Measurements from ENCODE around the gene RFC2. TPM values are rescaled to one million over a fixed set of nuclear protein-coding genes. Genes with fewer than 3 reads are reported as not detected.
"Not testable (repeated sequence)": the region's sequence is repeated elsewhere in the genome, so short reads cannot be mapped to it uniquely, and the experiment has no call there.

Gene RFC2
- total RNA-seq, 2 donors from 2014 or later, result 62.2 to 100 TPM

DNA sequence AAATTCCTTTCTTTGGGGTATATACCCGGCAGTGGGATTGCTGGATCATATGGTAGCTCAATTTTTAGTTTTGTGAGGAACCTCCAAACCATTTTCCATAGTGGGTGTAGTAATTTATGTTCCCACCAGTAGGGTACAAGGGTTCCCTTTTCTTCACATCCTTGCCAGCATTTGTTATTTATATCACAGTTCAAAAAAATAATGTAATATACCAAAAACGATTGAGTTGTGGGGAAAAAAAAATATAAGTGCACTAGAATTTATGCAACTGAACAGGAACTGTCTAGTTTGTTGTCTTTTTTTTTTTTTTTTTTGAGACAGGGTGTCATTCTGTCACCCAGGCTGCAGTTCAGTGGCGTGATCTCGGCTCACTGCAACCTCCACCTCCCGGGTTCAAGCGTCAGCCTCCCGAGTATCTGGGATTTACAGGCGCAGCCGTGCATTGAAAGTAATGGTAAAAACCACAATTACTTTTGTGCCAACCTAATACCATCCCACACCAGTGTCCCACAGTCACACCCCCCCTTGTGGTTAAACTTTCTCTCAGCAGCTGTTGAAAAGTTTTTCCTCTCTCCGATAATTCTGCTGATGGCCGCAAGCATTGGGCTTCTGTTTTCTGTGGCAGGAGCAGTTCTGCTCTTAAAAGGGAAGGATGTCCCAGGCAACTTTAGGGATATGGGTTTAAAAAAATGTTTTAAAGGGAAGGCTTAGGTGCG is 51.2 kb downstream of the RFC2 start:
- Mint-ChIP-seq H3K9me3 (no peaks in the 10 kb centered on the region), H3K4me3 (no peak overlapping the region), H3K27ac (no peak overlapping the region), H3K27me3 (no peaks in the 10 kb centered on the region), H3K36me3 (ENCODE audit: low read depth) (peaks cover 8% of the 10 kb centered on the region), H3K4me1 (no peaks in the 10 kb centered on the region)
- no peak for ATAC-seq (replicated peaks)

DNA sequence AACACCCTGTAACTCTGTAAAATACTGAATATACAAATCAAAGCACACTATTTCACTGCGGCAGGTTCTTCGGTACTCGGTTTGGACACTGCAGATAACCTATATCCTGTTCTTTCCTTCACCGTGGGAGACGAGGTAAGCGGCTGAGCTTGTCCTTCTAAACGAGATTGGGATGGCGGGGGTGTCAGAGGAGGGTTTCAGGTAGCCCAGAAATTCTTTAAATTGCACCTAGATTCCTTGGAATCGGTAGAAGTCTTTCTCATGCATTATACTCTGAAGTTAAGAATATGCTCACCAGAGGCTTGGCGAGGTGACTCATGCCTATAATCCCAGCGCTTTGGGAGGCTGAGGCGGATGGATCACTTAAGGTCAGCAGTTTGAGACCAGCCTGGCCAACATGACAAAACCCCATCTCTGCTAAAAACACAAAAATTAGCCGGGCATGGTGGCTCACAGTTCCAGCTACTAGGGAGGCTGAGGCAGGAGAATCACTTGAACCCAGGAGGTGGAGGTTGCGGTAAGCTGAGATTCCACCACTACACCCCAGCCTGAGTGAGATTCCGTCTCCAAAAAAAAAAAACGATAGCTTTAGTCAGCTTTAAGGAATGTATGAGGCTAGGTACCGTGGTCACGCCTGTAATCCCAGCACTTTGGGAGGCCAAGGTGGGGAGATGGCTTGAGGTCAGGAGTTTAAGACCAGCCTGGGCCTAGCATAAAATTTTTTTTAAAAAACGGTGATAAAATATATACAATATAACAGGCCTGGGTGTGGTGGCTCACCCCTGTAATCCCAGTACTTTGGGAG is 54.4 kb downstream of the RFC2 start:
- H3K27me3 Mint-ChIP-seq, result no peaks in the 10 kb centered on the region
- H3K4me1 Mint-ChIP-seq, result no peaks in the 10 kb centered on the region
- H3K9me3 Mint-ChIP-seq, result no peaks in the 10 kb centered on the region
- peaks cover 39% of the 10 kb centered on the region for H3K36me3 Mint-ChIP-seq (ENCODE audit: low read depth)
- H3K27ac Mint-ChIP-seq, result peak overlapping the region; percentile 32
- no peak for ATAC-seq (replicated peaks)
- no peak overlapping the region for H3K4me3 Mint-ChIP-seq

DNA sequence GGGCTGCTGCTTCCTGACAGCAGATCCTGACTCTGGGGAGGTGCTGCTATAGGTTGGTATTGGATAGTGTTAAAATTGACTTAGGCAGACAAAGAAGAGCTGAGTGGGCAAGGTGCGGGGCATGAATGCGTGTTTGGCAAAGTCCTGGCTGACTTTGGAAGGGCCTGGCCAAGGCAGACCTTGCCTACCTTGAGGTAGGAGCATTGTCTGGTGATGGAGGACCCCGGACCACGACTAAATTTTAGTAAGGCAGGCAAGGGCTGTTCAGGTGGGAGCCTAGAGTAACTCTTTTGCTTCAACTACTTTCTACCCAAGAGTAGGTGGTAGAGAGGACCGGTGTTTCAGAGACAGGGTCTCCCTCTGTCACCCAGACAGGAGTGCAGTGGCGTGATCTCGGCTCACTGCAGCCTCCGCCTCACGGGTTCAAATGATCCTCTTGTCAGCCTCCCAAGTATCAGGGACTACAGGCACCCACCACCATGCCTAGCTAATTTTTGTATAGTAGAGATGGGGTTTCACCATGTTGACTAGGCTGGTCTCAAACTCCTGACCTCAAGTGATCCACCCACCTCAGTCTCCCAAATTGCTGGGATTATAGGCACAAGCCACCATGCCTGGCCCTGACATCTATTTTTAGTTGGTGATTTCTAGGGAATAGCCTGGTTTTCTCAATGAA is 56.6 kb downstream of the RFC2 start:
- no peak for ATAC-seq (replicated peaks)
- Mint-ChIP-seq H3K27ac (no peak overlapping the region), H3K9me3 (no peaks in the 10 kb centered on the region), H3K36me3 (ENCODE audit: low read depth) (peaks cover 60% of the 10 kb centered on the region), H3K27me3 (no peaks in the 10 kb centered on the region), H3K4me3 (no peak overlapping the region), H3K4me1 (no peaks in the 10 kb centered on the region)

DNA sequence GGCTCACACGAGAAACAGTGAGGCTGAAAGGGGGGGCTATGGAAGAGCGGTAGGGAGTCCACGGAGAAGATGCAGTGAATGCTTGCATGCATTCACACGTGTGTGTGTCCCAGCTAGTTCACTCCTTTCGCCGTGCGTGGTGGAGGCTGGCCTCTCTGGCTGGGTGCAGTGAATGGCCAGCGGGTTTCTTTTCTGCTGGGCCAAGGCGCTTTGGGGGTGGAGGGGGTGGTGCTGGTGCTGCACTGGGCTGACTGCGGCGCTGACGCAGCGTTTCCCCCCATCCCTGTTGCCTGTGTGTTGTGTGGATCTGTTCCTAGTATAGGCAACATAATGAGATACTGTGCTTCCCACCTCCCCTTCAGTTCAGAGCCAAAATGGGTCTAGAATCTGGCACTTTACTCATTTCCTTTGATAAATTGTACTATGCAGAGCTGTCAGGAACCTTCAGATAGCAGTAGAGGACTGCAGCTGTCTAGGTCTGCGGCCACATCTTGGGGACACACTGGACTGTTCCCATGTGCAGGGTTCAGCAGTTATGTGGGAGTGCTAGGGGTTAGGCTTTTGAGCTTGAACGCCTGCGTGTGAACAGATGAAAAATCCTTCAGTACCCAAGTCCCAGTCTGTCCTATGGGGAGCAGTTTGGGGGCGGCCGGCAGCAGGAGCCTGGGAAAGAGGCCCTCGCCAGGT is 58.1 kb downstream of the RFC2 start:
- H3K9me3 Mint-ChIP-seq; H3K27me3 Mint-ChIP-seq; H3K27ac Mint-ChIP-seq; H3K4me1 Mint-ChIP-seq; ATAC-seq (replicated peaks); H3K4me3 Mint-ChIP-seq: not testable (repeated sequence)
- H3K36me3 Mint-ChIP-seq (ENCODE audit: low read depth), result peaks cover 75% of the 10 kb centered on the region

DNA sequence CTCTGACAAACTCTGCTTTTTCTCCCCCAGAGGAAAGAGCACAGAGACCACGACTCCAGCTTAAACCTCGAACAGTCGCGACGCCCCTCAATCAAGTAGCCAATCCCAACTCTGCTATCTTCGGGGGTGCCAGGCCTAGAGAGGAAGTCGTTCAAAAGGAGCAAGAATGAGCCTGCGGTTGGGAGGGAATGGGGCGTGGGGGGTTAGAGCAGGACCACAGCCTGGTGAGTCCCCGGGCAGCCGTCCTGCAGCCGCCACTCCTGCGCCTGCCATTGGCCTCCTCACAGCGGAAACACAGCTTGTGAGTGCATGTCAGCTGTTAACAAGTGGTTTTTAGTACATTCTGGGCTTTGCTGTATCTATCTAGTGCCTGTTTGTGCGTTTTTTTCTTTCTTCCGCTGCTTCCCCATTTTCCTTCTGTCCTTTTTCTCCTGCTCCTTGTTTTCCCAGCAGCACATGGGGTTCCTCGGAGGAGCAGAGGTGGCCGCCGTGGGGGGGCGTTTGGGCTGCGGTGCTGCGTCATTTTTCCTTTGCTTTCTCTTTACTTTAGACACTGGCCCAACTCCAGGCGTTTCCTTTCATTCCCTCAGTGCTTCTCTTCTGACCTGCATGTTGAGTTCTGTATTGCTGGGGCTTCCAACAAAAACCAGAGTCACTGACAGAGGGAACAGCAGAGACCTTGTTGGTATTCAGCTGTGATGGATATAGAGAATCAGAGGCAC is 58.9 kb downstream of the RFC2 start:
- not testable (repeated sequence) for H3K4me3 Mint-ChIP-seq; H3K27ac Mint-ChIP-seq; ATAC-seq (replicated peaks); H3K4me1 Mint-ChIP-seq; H3K9me3 Mint-ChIP-seq; H3K27me3 Mint-ChIP-seq
- peaks cover 83% of the 10 kb centered on the region for H3K36me3 Mint-ChIP-seq (ENCODE audit: low read depth)

DNA sequence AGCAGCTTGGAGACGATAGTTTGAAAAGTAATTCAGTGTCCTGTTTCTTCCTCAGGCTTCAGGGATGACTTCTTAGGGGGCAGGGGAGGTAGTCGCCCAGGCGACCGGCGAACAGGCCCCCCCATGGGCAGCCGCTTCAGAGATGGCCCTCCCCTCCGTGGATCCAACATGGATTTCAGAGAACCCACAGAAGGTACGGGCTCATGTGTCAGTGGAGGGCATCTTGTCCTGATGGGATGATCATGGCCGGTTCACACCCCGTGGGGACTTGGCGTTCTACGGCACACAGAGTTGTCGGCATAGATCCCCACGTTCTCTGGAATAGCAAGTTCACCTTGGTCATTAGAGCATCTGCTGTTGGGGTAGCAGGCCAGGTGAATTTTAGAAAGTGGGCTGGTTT is 59.5 kb downstream of the RFC2 start:
- H3K36me3 Mint-ChIP-seq (ENCODE audit: low read depth), result peaks cover 89% of the 10 kb centered on the region
- H3K27ac Mint-ChIP-seq, result no peak overlapping the region
- H3K9me3 Mint-ChIP-seq, result no peaks in the 10 kb centered on the region
- no peak for ATAC-seq (replicated peaks)
- no peaks in the 10 kb centered on the region for H3K4me1 Mint-ChIP-seq
- no peak overlapping the region for H3K4me3 Mint-ChIP-seq
- no peaks in the 10 kb centered on the region for H3K27me3 Mint-ChIP-seq

DNA sequence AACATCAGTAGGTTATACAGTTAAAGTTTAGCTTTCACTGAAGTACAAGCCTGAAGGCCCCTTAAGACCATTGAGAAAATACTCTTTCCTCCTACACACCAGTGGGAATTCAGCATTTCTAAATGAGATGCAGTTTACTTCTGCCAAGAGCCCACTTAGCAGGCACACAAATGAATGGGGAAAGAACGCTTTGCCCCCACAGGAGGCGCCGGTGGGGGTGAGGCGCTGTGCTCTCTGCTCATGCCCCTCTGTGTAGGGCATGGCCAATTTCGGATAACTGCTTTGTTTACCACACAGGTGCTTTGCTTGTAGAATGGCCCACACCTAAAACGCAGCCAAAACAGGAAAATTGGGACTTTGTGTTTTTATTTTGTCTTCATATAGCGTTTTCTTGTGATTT is 60.3 kb downstream of the RFC2 start:
- H3K9me3 Mint-ChIP-seq, result no peaks in the 10 kb centered on the region
- H3K36me3 Mint-ChIP-seq (ENCODE audit: low read depth), result peaks cover 91% of the 10 kb centered on the region
- no peak for ATAC-seq (replicated peaks)
- H3K4me3 Mint-ChIP-seq, result no peak overlapping the region
- H3K27ac Mint-ChIP-seq, result no peak overlapping the region
- peaks cover under 1% of the 10 kb centered on the region for H3K4me1 Mint-ChIP-seq
- no peaks in the 10 kb centered on the region for H3K27me3 Mint-ChIP-seq

DNA sequence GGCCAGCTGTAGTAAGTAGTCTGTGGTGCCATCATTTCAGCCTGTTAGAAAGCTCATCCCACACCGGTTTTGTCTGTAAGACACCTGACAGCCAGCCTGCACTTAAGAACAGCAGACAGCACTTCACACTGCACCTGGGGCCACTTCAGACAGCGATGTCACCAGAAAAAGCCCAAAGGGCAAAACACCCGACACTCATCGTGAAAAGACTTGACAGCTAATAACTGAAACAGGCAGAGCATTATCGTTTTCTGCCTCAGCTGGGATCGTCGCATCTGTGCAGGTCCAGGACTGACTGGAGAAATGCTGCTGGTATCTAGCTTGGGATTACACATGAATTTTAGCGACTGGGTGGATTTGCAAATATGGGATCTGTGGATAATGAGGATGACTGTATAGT is 61.1 kb downstream of the RFC2 start:
- no peak for ATAC-seq (replicated peaks)
- Mint-ChIP-seq H3K27me3 (no peaks in the 10 kb centered on the region), H3K9me3 (no peaks in the 10 kb centered on the region), H3K4me3 (no peak overlapping the region), H3K27ac (no peak overlapping the region), H3K36me3 (ENCODE audit: low read depth) (peaks cover 98% of the 10 kb centered on the region), H3K4me1 (peaks cover 5% of the 10 kb centered on the region)

DNA sequence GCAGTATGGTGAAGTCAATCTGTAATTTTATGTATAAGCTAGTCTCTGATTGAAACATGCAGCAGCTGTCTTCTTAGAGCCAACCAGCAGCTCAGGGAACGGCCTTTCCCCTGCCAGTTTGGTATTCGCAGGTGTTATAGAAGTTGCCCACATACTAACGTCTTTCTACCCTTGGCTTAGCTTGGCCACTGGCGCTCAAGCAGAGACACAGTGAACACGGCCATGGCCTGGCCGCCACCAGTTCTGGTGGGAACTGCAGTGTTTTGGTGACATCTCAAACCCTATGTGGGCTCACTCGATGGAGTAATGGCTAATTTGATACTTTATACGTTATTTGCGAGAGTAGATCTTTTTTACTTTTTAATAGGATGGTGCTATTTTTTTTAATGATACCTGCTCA is 63.0 kb downstream of the RFC2 start:
- H3K27ac Mint-ChIP-seq, result no peak overlapping the region
- no peak for ATAC-seq (replicated peaks)
- peaks cover 8% of the 10 kb centered on the region for H3K4me1 Mint-ChIP-seq
- no peaks in the 10 kb centered on the region for H3K9me3 Mint-ChIP-seq
- H3K4me3 Mint-ChIP-seq, result no peak overlapping the region
- H3K36me3 Mint-ChIP-seq (ENCODE audit: low read depth), result peaks cover 100% of the 10 kb centered on the region
- H3K27me3 Mint-ChIP-seq, result no peaks in the 10 kb centered on the region

DNA sequence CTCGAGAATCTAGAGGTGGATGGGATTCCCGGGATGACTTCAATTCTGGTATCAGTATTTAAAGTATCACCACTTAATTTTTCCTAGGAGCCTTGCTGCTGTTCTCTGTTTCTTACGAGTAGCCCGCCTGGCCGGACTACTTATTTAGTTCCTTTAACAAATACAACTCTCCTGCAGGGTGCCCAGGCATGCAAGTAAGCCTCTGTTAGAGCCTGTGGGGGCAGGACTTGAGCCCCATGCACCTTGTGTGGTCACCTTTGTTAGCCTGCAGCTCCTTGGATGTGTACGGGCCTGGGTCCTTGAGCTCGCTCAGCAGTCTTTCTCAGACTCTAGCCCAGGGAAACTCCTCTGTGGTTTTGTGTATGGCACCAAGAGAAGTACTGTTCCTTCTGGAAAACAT is 63.9 kb downstream of the RFC2 start:
- ATAC-seq (replicated peaks), result no peak
- H3K9me3 Mint-ChIP-seq, result no peaks in the 10 kb centered on the region
- no peak overlapping the region for H3K4me3 Mint-ChIP-seq
- H3K27me3 Mint-ChIP-seq, result no peaks in the 10 kb centered on the region
- H3K4me1 Mint-ChIP-seq, result peaks cover 8% of the 10 kb centered on the region
- no peak overlapping the region for H3K27ac Mint-ChIP-seq
- peaks cover 100% of the 10 kb centered on the region for H3K36me3 Mint-ChIP-seq (ENCODE audit: low read depth)

DNA sequence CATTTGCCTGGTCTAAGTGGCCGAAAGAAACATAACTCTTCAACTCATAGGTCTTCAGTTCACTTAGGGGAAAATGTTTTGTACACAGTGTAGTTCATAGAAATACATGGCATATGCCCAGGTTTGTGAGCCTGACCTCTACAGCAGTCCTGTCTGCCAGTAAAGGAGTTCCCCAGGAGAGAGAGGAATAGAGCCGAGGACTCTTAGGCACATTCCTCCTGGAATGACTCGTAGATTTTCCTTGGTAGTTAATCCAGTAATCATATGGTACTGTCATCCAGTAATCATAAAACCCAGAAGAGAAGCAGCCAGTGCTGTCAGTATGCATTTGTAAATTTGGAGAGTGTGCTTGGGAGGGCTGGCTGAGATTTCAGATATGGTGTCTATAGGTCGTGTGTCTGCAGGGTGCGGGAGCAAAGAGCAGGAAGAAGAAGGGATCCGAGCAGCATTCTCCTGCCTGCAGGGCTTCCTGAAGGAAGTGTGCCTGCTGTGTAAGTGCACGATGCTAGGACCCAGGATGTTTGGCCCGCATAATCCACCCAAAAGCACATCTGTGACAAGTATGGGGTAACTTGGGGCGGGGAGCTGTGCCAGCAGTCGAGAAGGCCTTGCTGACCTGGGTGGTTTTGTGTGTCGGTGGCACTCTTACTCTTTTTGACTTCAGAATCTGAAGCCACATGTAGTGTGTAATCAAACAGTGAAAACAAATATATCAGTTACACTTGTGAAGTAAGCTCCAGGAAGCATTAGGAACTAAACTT is 66.1 kb downstream of the RFC2 start:
- Mint-ChIP-seq H3K27me3 (no peaks in the 10 kb centered on the region), H3K36me3 (ENCODE audit: low read depth) (peaks cover 100% of the 10 kb centered on the region), H3K4me3 (no peak overlapping the region), H3K9me3 (no peaks in the 10 kb centered on the region), H3K4me1 (peaks cover 22% of the 10 kb centered on the region), H3K27ac (no peak overlapping the region)
- no peak for ATAC-seq (replicated peaks)

DNA sequence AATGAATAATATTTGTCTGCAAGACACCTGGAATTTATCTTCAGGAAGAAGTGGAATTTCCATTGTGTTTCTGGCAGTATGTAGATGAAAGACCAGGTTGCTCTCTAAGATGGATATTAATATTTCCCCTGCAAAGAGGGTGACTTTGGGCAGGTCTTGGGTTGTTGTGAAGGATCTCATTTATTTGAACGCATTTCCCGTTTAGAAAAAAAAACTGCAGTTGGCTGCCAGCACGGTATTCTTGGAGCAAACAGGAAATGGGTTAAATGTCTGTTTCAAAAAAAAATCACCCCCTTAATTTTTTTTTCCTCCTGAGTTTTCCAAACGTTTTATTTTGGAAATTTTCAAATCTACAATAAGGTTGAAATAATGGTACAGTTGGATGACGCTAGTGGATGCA is 68.6 kb downstream of the RFC2 start:
- H3K27me3 Mint-ChIP-seq, result no peaks in the 10 kb centered on the region
- peak overlapping the region; percentile 43 for H3K4me3 Mint-ChIP-seq
- peaks cover 100% of the 10 kb centered on the region for H3K36me3 Mint-ChIP-seq (ENCODE audit: low read depth)
- H3K4me1 Mint-ChIP-seq, result peaks cover 39% of the 10 kb centered on the region
- H3K27ac Mint-ChIP-seq, result no peak overlapping the region
- no peak for ATAC-seq (replicated peaks)
- H3K9me3 Mint-ChIP-seq, result no peaks in the 10 kb centered on the region

DNA sequence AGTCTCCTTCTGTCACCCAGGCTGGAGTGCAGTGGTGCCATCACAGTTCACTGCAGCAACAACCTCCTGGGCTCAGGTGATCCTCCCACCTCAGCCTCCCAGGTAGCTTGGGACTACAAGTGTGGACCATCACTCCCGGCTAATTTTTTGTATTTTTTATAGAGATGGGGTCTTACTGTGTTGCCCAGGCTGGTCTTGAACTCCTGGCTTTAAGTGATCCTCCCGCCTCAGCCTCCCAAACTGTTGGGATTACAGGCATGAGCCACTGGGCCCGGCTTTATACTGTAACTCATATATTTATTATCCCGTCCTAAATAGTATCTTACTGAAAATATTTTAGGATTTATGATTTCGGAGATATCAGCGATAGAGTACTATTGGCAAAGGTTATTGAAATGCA is 69.2 kb downstream of the RFC2 start:
- peak overlapping the region; percentile 43 for H3K4me3 Mint-ChIP-seq
- ATAC-seq (replicated peaks), result no peak
- peaks cover 39% of the 10 kb centered on the region for H3K4me1 Mint-ChIP-seq
- H3K36me3 Mint-ChIP-seq (ENCODE audit: low read depth), result peaks cover 100% of the 10 kb centered on the region
- no peaks in the 10 kb centered on the region for H3K27me3 Mint-ChIP-seq
- H3K9me3 Mint-ChIP-seq, result no peaks in the 10 kb centered on the region
- peak overlapping the region; percentile 77 for H3K27ac Mint-ChIP-seq
